K562 (cell line): Measurements from ENCODE around the gene PRKCE. TPM values are rescaled to one million over a fixed set of nuclear protein-coding genes. Genes with fewer than 3 reads are reported as not detected.
A peak's percentile ranks its signal among the peaks of the same experiment; 100 is the strongest.

Experiments used
- ATF3 ChIP-seq, 2 experiments: fragments of 450-650 bp in 1 of 2; sonication (generic) in 1 of 2; formaldehyde crosslinking in 1 of 2; IDR thresholded peaks in 1 of 2; conservative IDR thresholded peaks in 1 of 2; 2 replicates each; pipeline versions ENCODE4 v1.6.1 to v1.8.1; 2016 to 2023; ENCODE audit warnings: mild to moderate bottlenecking in 2 of 2, moderate library complexity in 2 of 2, inconsistent platforms in 1 of 2, missing genetic modification reagents in 1 of 2
- BACH1 ChIP-seq: fragments of 200-800 bp; sonication (Bioruptor generic); IDR thresholded peaks from 2 replicates; pipeline ENCODE4 v1.6.1; 2016; ENCODE audit warnings: missing genetic modification characterization, missing compliant biosample characterization
- BCL6 ChIP-seq: fragments of 250-450 bp; sonication (Bioruptor Pico); IDR thresholded peaks from 2 replicates; pipeline ENCODE4 v1.4.0; 2020
- BDP1 ChIP-seq: IDR thresholded peaks from 3 replicates; pipeline ENCODE4 v1.6.1; 2011; ENCODE audit not compliant: insufficient read length, insufficient read depth
- BRD9 ChIP-seq: fragments of 450-650 bp; IDR thresholded peaks from 2 replicates; pipeline ENCODE4 v1.6.1; 2018; ENCODE audit warnings: low read depth; ENCODE audit not compliant: partially characterized antibody
- C11orf30 ChIP-seq: fragments of 450-650 bp; IDR thresholded peaks from 2 replicates; pipeline ENCODE4 v1.6.1; 2016; ENCODE audit warnings: low read depth, mild to moderate bottlenecking
- CBFA2T2 ChIP-seq: fragments of 450-650 bp; conservative IDR thresholded peaks from 2 replicates; pipeline ENCODE4 v1.6.1; 2017; ENCODE audit warnings: mild to moderate bottlenecking
- CREB1 ChIP-seq, 2 experiments: sonication (generic) in 1 of 2; formaldehyde crosslinking in 1 of 2; IDR thresholded peaks; 2 replicates each; pipeline versions ENCODE4 v1.6.1 to v1.8.0; 2012 to 2022; ENCODE audit warnings: inconsistent platforms in 1 of 2, mild to moderate bottlenecking in 1 of 2, missing genetic modification reagents in 1 of 2, moderate library complexity in 1 of 2
- CREM ChIP-seq: IDR thresholded peaks from 2 replicates; pipeline ENCODE4 v1.6.1; 2014; ENCODE audit warnings: antibody characterized with exemption, low read depth
- FIP1L1 ChIP-seq: fragments of 200-400 bp; formaldehyde crosslinking; IDR thresholded peaks from 2 replicates; pipeline ENCODE4 v1.6.1; 2018; ENCODE audit warnings: mild to moderate bottlenecking, low read depth, low read length; ENCODE audit not compliant: poor library complexity, severe bottlenecking
- GTF2E2 ChIP-seq: fragments of 200-800 bp; sonication (Bioruptor generic); IDR thresholded peaks from 2 replicates; pipeline ENCODE4 v1.6.1; 2016; ENCODE audit warnings: missing genetic modification characterization, missing compliant biosample characterization
- HDAC1 ChIP-seq, 2 experiments: fragments of 450-650 bp; IDR thresholded peaks; 2 replicates each; pipeline ENCODE4 v1.6.1; 2016 to 2017; ENCODE audit warnings: inconsistent platforms in 1 of 2, mild to moderate bottlenecking in 1 of 2, moderate library complexity in 1 of 2
- HDAC3 ChIP-seq: fragments of 450-650 bp; IDR thresholded peaks from 2 replicates; pipeline ENCODE4 v1.6.1; 2018; ENCODE audit warnings: borderline replicate concordance, mild to moderate bottlenecking, moderate library complexity; ENCODE audit not compliant: partially characterized antibody
- KAT7 ChIP-seq: sonication (generic); formaldehyde crosslinking; IDR thresholded peaks from 2 replicates; pipeline ENCODE4 v1.8.0; 2022; ENCODE audit warnings: missing genetic modification reagents, mild to moderate bottlenecking, borderline replicate concordance
- L3MBTL2 ChIP-seq: fragments of 450-650 bp; IDR thresholded peaks from 2 replicates; pipeline ENCODE4 v1.6.1; 2016; ENCODE audit warnings: mild to moderate bottlenecking, moderate library complexity
- MAZ ChIP-seq, 2 experiments: fragments of 450-650 bp in 1 of 2; sonication (generic) in 1 of 2; formaldehyde crosslinking; IDR thresholded peaks in 1 of 2; conservative IDR thresholded peaks in 1 of 2; 2 replicates each; pipeline versions ENCODE4 v1.4.0 to v1.5.0; 2020; ENCODE audit warnings: mild to moderate bottlenecking in 1 of 2, missing genetic modification reagents in 1 of 2
- MCM7 ChIP-seq, 2 experiments: fragments of 450-650 bp; IDR thresholded peaks; 2 replicates each; pipeline ENCODE4 v1.6.1; 2016 to 2018
- RAD51 ChIP-seq: fragments of 450-650 bp; IDR thresholded peaks from 2 replicates; pipeline ENCODE4 v1.7.1; 2016; ENCODE audit warnings: low read depth, mild to moderate bottlenecking, borderline replicate concordance
- RFX7 ChIP-seq: fragments of 250-450 bp; sonication (Bioruptor Pico); IDR thresholded peaks from 2 replicates; pipeline ENCODE4 v1.5.1; 2021; ENCODE audit warnings: mild to moderate bottlenecking
- SOX6 ChIP-seq: fragments of 450-650 bp; IDR thresholded peaks from 2 replicates; pipeline ENCODE4 v1.6.1; 2014; ENCODE audit warnings: mild to moderate bottlenecking
- polyA plus RNA-seq, 8 experiments: library from polyadenylated mRNA; depleted of rRNA in 4 of 8; stranded (reverse) in 5 of 8; unstranded in 3 of 8; fragments of >200 nt; fragmentation: Nextera tagmentation in 2 of 8; fragmentation: Illumina TruSeq in 1 of 8; extraction: Ambion mirVana in 2 of 8; extraction: Trizol in 1 of 8; gene quantifications; 2 replicates each; pipeline versions ENCODE4 v1.2.1 to v1.2.3, GENCODE V29; 2011 to 2014; ENCODE audit warnings: inconsistent platforms in 1 of 8, missing spikeins in 1 of 8
- total RNA-seq, 7 experiments: library from RNA; depleted of rRNA in 6 of 7; stranded (reverse); fragments of >200 nt in 6 of 7; fragmentation: Illumina TruSeq in 2 of 7; extraction: Trizol in 2 of 7; gene quantifications; 2 replicates each; pipeline versions ENCODE4 v1.2.1 to v1.2.3, GENCODE V29; 2011 to 2021; ENCODE audit warnings: low replicate concordance in 1 of 7
- TF ChIP-seq, protein P1 (sequence below): fragments of 450-650 bp; formaldehyde crosslinking; IDR thresholded peaks from 2 replicates; pipeline ENCODE4 v1.4.0; 2020; ENCODE audit warnings: mild to moderate bottlenecking, mixed read lengths
- TF ChIP-seq, protein P2 (sequence below): sonication (generic); formaldehyde crosslinking; IDR thresholded peaks from 2 replicates; pipeline ENCODE4 v1.8.0; 2022; ENCODE audit warnings: mild to moderate bottlenecking, low read depth, missing genetic modification reagents
- TF ChIP-seq, protein P3 (sequence below): sonication (generic); formaldehyde crosslinking; IDR thresholded peaks from 2 replicates; pipeline ENCODE4 v1.8.0; 2022; ENCODE audit warnings: missing genetic modification reagents, mild to moderate bottlenecking, borderline replicate concordance

The PRKCE gene
- total and polyA plus RNA-seq, 9 of the 15 experiments (the other 6 are each of a cell fraction or from before 2014, with no cell fraction given), result 0.06 to 1.0 (median 0.22) TPM; not detected in 1

DNA sequence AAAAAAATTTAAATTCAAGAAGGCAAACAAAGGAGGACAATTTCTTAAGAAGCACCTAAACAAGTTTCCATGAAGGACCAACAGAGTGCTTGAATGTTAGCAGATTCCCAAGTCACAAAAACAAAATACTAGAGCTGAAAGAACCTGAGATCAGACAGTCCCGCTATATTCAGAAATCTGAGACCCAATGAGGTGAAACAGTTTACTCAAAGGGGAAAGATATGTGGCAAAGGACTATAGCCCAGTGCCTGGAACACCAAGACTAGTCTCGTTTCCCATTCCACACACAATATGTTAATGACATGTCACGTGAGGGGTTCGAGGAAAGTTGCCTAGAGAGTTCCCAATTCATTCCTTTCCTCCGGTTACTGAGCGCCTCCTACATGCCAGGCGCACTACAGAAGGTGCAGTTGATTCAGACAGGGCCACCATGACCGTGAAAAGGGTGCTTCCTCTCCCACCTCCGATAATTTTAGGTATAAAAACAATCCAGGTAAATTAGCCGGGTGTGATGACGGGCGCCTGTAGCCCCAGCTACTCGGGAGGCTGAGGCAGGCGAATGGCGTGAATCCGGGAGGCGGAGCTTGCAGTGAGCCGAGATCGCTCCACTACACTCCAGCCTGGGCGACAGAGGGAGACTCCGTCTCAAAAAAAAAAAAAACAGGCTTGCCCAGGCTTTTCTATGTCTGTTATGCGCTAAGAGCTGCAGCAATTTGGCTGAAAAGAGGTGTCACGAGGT, 41.0 kb upstream of the PRKCE start (continued):
- TF ChIP-seq CREM (peak; percentile 20; the same call in 1 of the 2 replicates), KAT7 (CRISPR knock-in tag) (no peak; the same call in 1 of the 2 replicates), BRD9 (peak; percentile 50), RFX7 (CRISPR knock-in tag) (no peak), BACH1 (tag) (0 out of 2 replicates have a peak, but pooled peaks have one; percentile 25), L3MBTL2 (peak; percentile 37; the same call in 1 of the 2 replicates), SOX6 (peak; percentile 44; the same call in 1 of the 2 replicates), C11orf30 (peak; percentile 22), GTF2E2 (tag) (peak; percentile 87; the same call in 1 of the 2 replicates), CBFA2T2 (peak; percentile 61), CREB1 (IDR thresholded peaks at IDR 0.05) (no peak), CREB1 (CRISPR knock-in tag; IDR thresholded peaks at IDR 0.05) (0 out of 2 replicates have a peak, but pooled peaks have one; percentile 9), MAZ (CRISPR knock-in tag; conservative IDR thresholded peaks at IDR 0.05 in 1 of 2, IDR thresholded peaks at IDR 0.05 in 1 of 2) (peak in 1 of 2 experiments; percentile 19; a peak in 1 of 4 replicates), RAD51 (peak; percentile 95), ATF3 (IDR thresholded peaks at IDR 0.05) (0 out of 2 replicates have a peak, but pooled peaks have one; percentile 18), ATF3 (CRISPR knock-in tag; conservative IDR thresholded peaks at IDR 0.05) (no peak), FIP1L1 (no peak), BDP1 (no peak), MCM7 (IDR thresholded peaks at IDR 0.05) (no peak), BCL6 (CRISPR knock-in tag) (peak; percentile 87; the same call in 1 of the 2 replicates), HDAC3 (no peak), HDAC1 (IDR thresholded peaks at IDR 0.05) (peak in 1 of 2 experiments; percentile 52; a peak in 1 of 4 replicates)
- TF ChIP-seq, protein P1, sequence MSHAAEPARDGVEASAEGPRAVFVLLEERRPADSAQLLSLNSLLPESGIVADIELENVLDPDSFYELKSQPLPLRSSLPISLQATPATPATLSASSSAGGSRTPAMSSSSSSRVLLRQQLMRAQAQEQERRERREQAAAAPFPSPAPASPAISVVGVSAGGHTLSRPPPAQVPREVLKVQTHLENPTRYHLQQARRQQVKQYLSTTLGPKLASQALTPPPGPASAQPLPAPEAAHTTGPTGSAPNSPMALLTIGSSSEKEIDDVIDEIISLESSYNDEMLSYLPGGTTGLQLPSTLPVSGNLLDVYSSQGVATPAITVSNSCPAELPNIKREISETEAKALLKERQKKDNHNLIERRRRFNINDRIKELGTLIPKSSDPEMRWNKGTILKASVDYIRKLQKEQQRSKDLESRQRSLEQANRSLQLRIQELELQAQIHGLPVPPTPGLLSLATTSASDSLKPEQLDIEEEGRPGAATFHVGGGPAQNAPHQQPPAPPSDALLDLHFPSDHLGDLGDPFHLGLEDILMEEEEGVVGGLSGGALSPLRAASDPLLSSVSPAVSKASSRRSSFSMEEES (CRISPR knock-in tag), result peak; percentile 97
- TF ChIP-seq, protein P2, sequence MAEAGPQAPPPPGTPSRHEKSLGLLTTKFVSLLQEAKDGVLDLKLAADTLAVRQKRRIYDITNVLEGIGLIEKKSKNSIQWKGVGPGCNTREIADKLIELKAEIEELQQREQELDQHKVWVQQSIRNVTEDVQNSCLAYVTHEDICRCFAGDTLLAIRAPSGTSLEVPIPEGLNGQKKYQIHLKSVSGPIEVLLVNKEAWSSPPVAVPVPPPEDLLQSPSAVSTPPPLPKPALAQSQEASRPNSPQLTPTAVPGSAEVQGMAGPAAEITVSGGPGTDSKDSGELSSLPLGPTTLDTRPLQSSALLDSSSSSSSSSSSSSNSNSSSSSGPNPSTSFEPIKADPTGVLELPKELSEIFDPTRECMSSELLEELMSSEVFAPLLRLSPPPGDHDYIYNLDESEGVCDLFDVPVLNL (CRISPR knock-in tag), result no peak
- TF ChIP-seq, protein P3, sequence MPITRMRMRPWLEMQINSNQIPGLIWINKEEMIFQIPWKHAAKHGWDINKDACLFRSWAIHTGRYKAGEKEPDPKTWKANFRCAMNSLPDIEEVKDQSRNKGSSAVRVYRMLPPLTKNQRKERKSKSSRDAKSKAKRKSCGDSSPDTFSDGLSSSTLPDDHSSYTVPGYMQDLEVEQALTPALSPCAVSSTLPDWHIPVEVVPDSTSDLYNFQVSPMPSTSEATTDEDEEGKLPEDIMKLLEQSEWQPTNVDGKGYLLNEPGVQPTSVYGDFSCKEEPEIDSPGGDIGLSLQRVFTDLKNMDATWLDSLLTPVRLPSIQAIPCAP (CRISPR knock-in tag), result no peak
